ENCODE measurements around the gene TRPM4. TPM values are rescaled to one million over a fixed set of nuclear protein-coding genes. Genes with fewer than 3 reads are reported as not detected.

TRPM4 gene
- total and polyA plus RNA-seq, 4 donors = 8.1 to 31.2 (median 13.2) TPM

DNA sequence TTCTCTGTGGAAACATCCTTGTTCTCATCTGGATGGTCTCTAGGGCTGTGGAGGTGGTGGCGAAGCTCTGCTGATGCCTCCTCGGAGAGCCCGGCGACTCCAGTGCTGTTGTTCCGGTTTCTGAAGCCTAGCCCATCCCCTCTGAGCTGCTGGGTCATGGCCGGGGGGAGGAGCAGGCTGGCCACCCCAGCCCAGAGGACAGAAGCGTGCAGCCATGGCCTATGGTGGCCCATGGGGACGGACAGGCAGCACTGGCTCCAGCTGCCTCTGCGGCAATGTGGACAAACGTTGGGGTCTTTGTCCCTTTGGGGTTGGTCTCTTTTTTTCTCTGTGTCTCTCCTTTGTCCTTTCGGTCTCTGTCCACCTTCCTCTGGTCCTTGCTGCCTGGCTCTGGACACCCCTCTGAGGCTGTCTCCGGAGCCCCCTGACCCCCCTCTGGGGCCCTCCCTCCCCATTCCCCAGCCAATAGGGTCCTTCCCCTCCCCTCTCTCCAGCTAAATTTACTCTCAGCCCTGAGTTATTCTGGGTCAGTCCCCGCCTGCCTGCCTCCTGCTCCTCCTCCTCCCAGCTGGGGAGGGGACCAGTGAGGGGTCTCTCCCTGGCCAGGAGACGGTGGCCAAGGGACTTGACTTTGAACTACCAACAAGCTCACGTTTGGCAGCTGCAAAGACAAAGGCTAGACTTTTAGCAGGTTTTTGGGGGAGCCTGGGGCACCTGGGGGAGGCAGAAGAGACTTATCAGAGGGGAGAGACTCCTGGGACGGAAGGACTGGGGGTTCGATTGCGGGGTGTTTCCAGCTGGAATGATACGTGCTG is 2.4 kb upstream of the TRPM4 start, which contains the start of gene HRC:
HRC (minus strand) TSS at position 392 of the 815 bp plus-strand sequence; CDS start at position 233, 159 bp downstream.
- peak within 1 kb of the TSS; percentile 16 to 37 for H3K27ac ChIP-seq (ENCODE audit: low read depth in 1 of 2, low read length in 2 of 2)
- peaks cover 0 to 2% (median 0%) of the 10 kb centered on the region in 4 donors for H3K36me3 ChIP-seq (ENCODE audit: control insufficient read depth in 4 of 4, insufficient read depth in 3 of 4, low read depth in 1 of 4, low read length in 3 of 4)
- H3K9ac ChIP-seq (ENCODE audit: low read depth in 1 of 2, low read length in 2 of 2) = no peak within 1 kb of the TSS
- H3K4me1 ChIP-seq (ENCODE audit: control insufficient read depth in 4 of 4, insufficient read depth in 4 of 4, low read length in 3 of 4) = peaks cover 3 to 18% (median 13%) of the 10 kb centered on the region in 4 donors
- peak; percentile 33 for DNase-seq (ENCODE audit: low spot score)
- no peaks in the 10 kb centered on the region for H3K9me3 ChIP-seq (ENCODE audit: control insufficient read depth in 4 of 4, low read length in 3 of 4)
- no peaks in the 10 kb centered on the region for H3K27me3 ChIP-seq (ENCODE audit: control insufficient read depth in 4 of 4, insufficient read depth in 4 of 4, low read length in 3 of 4)
- no peak within 1 kb of the TSS for H3K4me3 ChIP-seq (ENCODE audit: low read depth in 1 of 3, low read length in 3 of 3)
- no peak for TF ChIP-seq EGR1 (IDR thresholded peaks at IDR 0.05; ENCODE audit: low read depth in 2 of 2)
- TF ChIP-seq, protein P1, sequence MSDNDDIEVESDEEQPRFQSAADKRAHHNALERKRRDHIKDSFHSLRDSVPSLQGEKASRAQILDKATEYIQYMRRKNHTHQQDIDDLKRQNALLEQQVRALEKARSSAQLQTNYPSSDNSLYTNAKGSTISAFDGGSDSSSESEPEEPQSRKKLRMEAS (IDR thresholded peaks at IDR 0.05) = no peak
- no peak for TF ChIP-seq TAF1 (conservative IDR thresholded peaks at IDR 0.05)
- 59% methylated on average over 19 of the region's 19 CpGs for WGBS

GRCh38 chr19:49155820-49156346 is 1.7 kb upstream of the TRPM4 start:
- WGBS = 80% methylated on average over 4 of the region's 4 CpGs
- no peak for TF ChIP-seq RAD21 (IDR thresholded peaks at IDR 0.05)
- TF ChIP-seq ZBTB33 (IDR thresholded peaks at IDR 0.05) = no peak
- no peak for TF ChIP-seq RXRA (IDR thresholded peaks at IDR 0.05)
- TF ChIP-seq FOXA1 (IDR thresholded peaks at IDR 0.05) = no peak
- TF ChIP-seq, protein P2, sequence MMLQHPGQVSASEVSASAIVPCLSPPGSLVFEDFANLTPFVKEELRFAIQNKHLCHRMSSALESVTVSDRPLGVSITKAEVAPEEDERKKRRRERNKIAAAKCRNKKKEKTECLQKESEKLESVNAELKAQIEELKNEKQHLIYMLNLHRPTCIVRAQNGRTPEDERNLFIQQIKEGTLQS (IDR thresholded peaks at IDR 0.05) = no peak
- TF ChIP-seq YY1 (IDR thresholded peaks at IDR 0.05) = no peak
- TF ChIP-seq FOXA2 (IDR thresholded peaks at IDR 0.05) = no peak
- TF ChIP-seq NR2F2 (IDR thresholded peaks at IDR 0.05) = no peak
- no peak for TF ChIP-seq EGR1 (IDR thresholded peaks at IDR 0.05; ENCODE audit: low read depth in 2 of 2)
- TF ChIP-seq TAF1 (conservative IDR thresholded peaks at IDR 0.05) = no peak
- TF ChIP-seq GABPA (IDR thresholded peaks at IDR 0.05 in 1 of 2, conservative IDR thresholded peaks at IDR 0.05 in 1 of 2) = no peak
- no peak for TF ChIP-seq REST (IDR thresholded peaks at IDR 0.05)
- no peak for TF ChIP-seq HNF4G (IDR thresholded peaks at IDR 0.05)
- Histone ChIP-seq H3K4me1 (ENCODE audit: control insufficient read depth in 4 of 4, insufficient read depth in 4 of 4, low read length in 3 of 4) (peaks cover 3 to 14% (median 10%) of the 10 kb centered on the region in 4 donors), H3K9ac (ENCODE audit: low read depth in 1 of 2, low read length in 2 of 2) (no peak overlapping the region), H3K27me3 (ENCODE audit: control insufficient read depth in 4 of 4, insufficient read depth in 4 of 4, low read length in 3 of 4) (no peaks in the 10 kb centered on the region), H3K9me3 (ENCODE audit: control insufficient read depth in 4 of 4, low read length in 3 of 4) (no peaks in the 10 kb centered on the region), H3K36me3 (ENCODE audit: control insufficient read depth in 4 of 4, insufficient read depth in 3 of 4, low read depth in 1 of 4, low read length in 3 of 4) (peaks cover 0 to 2% (median 0%) of the 10 kb centered on the region in 4 donors), H3K4me3 (ENCODE audit: low read depth in 1 of 3, low read length in 3 of 3) (no peak overlapping the region), H3K27ac (ENCODE audit: low read depth in 1 of 2, low read length in 2 of 2) (peak overlapping the region in 1 of 2 donors; percentile 37)
- no peak for DNase-seq (ENCODE audit: low spot score)

Measured in liver (tissue), 9 donors.